IMR-90 (cell line): ENCODE results near the gene ADAMTS9. TPM values are rescaled to one million over a fixed set of nuclear protein-coding genes. Genes with fewer than 3 reads are reported as not detected.

Experiments used
- ATAC-seq: fragments of 200-7000 bp; cut with Tn5 transposase; 2 replicates; pipeline ENCODE4 v1.9.1; 2020; ENCODE audit warnings: low read depth, mild to moderate bottlenecking, moderate library complexity
- BruUV-seq: library from RNA; stranded (reverse); fragments of 400-500 nt; replicated peaks from 2 replicates; lab custom pipeline; 2021; lab: Mats Ljungman, UMichigan
- CTCF ChIA-PET: fragments of 300-600 bp; formaldehyde crosslinking; extraction: SDS; loops from one replicate; lab custom pipeline; 2021; ENCODE audit warnings: antibody characterized with exemption; lab: Yijun Ruan, JAX
- POLR2A ChIA-PET: fragments of 300-600 bp; sonication (Branson Sonifier 250); formaldehyde crosslinking; loops from one replicate; lab custom pipeline; 2022; ENCODE audit warnings: antibody characterized with exemption; ENCODE audit not compliant: unreplicated experiment; lab: Charles Lee
- DNase-seq: peaks from one replicate; pipeline ENCODE4 v3.0.0; 2013
- H2AFZ ChIP-seq: replicated peaks from 2 replicates; pipeline ENCODE3; 2013; ENCODE audit warnings: low read length, mild to moderate bottlenecking; ENCODE audit not compliant: poor library complexity
- H2AK5ac ChIP-seq: 2 replicates; pipeline ENCODE4 v1.6.1; 2013; ENCODE audit warnings: low read depth, low read length, inconsistent platforms
- H2AK9ac ChIP-seq: replicated peaks from 2 replicates; pipeline ENCODE3; 2013; ENCODE audit warnings: mild to moderate bottlenecking, low read depth, low read length, moderate library complexity; ENCODE audit not compliant: poor library complexity
- H2BK120ac ChIP-seq: 2 replicates; pipeline ENCODE4 v1.6.1; 2013; ENCODE audit warnings: low read depth, low read length, inconsistent platforms
- H2BK15ac ChIP-seq: 3 replicates; pipeline ENCODE4 v1.6.1; 2013; ENCODE audit warnings: low read depth, low read length, inconsistent platforms
- H2BK20ac ChIP-seq: 2 replicates; pipeline ENCODE4 v1.6.1; 2013; ENCODE audit warnings: low read depth, mild to moderate bottlenecking, inconsistent platforms, low read length, moderate library complexity
- H2BK5ac ChIP-seq: 2 replicates; pipeline ENCODE4 v1.6.1; 2013; ENCODE audit warnings: mild to moderate bottlenecking, low read depth, low read length, inconsistent platforms; ENCODE audit not compliant: poor library complexity, severe bottlenecking
- H3K14ac ChIP-seq: replicated peaks from 2 replicates; pipeline ENCODE4 v1.6.1; 2013; ENCODE audit warnings: low read depth, low read length, inconsistent platforms
- H3K18ac ChIP-seq: 2 replicates; pipeline ENCODE4 v1.6.1; 2013; ENCODE audit warnings: low read depth, low read length, control low read depth
- H3K23ac ChIP-seq: 2 replicates; pipeline ENCODE4 v1.6.1; 2013; ENCODE audit warnings: low read depth, low read length, inconsistent platforms
- H3K27ac ChIP-seq: 2 replicates; pipeline ENCODE4 v1.5.1; 2013; ENCODE audit warnings: mild to moderate bottlenecking, control low read depth, low read length; ENCODE audit not compliant: insufficient read depth
- H3K27me3 ChIP-seq: 2 replicates; pipeline ENCODE4 v1.6.1; 2013; ENCODE audit warnings: low read length; ENCODE audit not compliant: control insufficient read depth, insufficient read depth
- H3K36me3 ChIP-seq: 2 replicates; pipeline ENCODE4 v1.6.1; 2013; ENCODE audit warnings: low read length, mixed read lengths; ENCODE audit not compliant: control insufficient read depth, insufficient read depth
- H3K4ac ChIP-seq: 2 replicates; pipeline ENCODE4 v1.6.1; 2013; ENCODE audit warnings: low read depth, low read length, inconsistent platforms
- H3K4me1 ChIP-seq: 2 replicates; pipeline ENCODE4 v1.6.1; 2013; ENCODE audit warnings: low read length, mixed read lengths; ENCODE audit not compliant: control insufficient read depth, insufficient read depth
- H3K4me2 ChIP-seq: 2 replicates; pipeline ENCODE4 v1.6.1; 2013; ENCODE audit warnings: low read depth, mild to moderate bottlenecking, control low read depth, low read length, moderate library complexity
- H3K4me3 ChIP-seq: 2 replicates; pipeline ENCODE4 v1.5.1; 2013; ENCODE audit warnings: low read depth, mild to moderate bottlenecking, control low read depth, low read length, moderate library complexity; ENCODE audit not compliant: insufficient read depth
- H3K56ac ChIP-seq: 2 replicates; pipeline ENCODE4 v1.6.1; 2013; ENCODE audit warnings: low read length, inconsistent platforms; ENCODE audit not compliant: insufficient read depth; ENCODE audit errors: extremely low read depth
- H3K79me1 ChIP-seq, 2 experiments: 2 replicates each; pipeline ENCODE4 v1.6.1; 2013; ENCODE audit warnings: low read length in 2 of 2, inconsistent platforms in 1 of 2, low read depth in 1 of 2
- H3K9ac ChIP-seq: 2 replicates; pipeline ENCODE4 v1.6.1; 2013; ENCODE audit warnings: low read depth, low read length, control low read depth
- H3K9me1 ChIP-seq: 2 replicates; pipeline ENCODE4 v1.6.1; 2013; ENCODE audit warnings: low read length, inconsistent platforms; ENCODE audit not compliant: insufficient read depth
- H3K9me3 ChIP-seq: 2 replicates; pipeline ENCODE4 v1.6.1; 2013; ENCODE audit warnings: low read length; ENCODE audit not compliant: control insufficient read depth, insufficient read depth
- H4K20me1 ChIP-seq: 2 replicates; pipeline ENCODE4 v1.6.1; 2013; ENCODE audit warnings: low read length, inconsistent platforms; ENCODE audit not compliant: insufficient read depth
- H4K5ac ChIP-seq: 2 replicates; pipeline ENCODE4 v1.6.1; 2013; ENCODE audit warnings: mild to moderate bottlenecking, low read depth, low read length, control low read depth
- H4K8ac ChIP-seq, 2 experiments: 2 replicates each; pipeline ENCODE4 v1.6.1; 2013; ENCODE audit warnings: low read depth in 2 of 2, low read length in 2 of 2, control low read depth in 1 of 2, inconsistent platforms in 1 of 2
- H4K91ac ChIP-seq: 2 replicates; pipeline ENCODE4 v1.6.1; 2013; ENCODE audit warnings: low read depth, low read length, inconsistent platforms; ENCODE audit not compliant: insufficient read depth
- FOS ChIP-seq: fragments of 150-350 bp; IDR thresholded peaks from 2 replicates; pipeline ENCODE4 v1.6.1; 2016; ENCODE audit warnings: low read depth, low read length
- RCOR1 ChIP-seq: IDR thresholded peaks from 2 replicates; pipeline ENCODE4 v1.6.1; 2012; ENCODE audit warnings: mild to moderate bottlenecking, low read length, improper control_type of control experiment; ENCODE audit not compliant: insufficient replicate concordance
- USF2 ChIP-seq: fragments of 150-350 bp; IDR thresholded peaks from 2 replicates; pipeline ENCODE4 v1.6.1; 2017; ENCODE audit warnings: mild to moderate bottlenecking, antibody characterized with exemption, low read length, low read depth
- WGBS, 2 experiments: methylation state at CpG; one replicate each; pipeline versions ENCODE4 v1.1.5 to v1.1.7; 2013; ENCODE audit warnings: missing lambda C conversion rate in 2 of 2; ENCODE audit not compliant: insufficient read length in 1 of 2; ENCODE audit errors: extremely low coverage in 2 of 2; 5-methylcytosine and 5-hydroxymethylcytosine counted together
- dilution Hi-C: fragments of 300-500 bp; cut with HindIII; formaldehyde crosslinking; loops from one replicate; pipeline ENCODE4 v1.14.3; 2018; ENCODE audit warnings: low sequenced_read_pairs; ENCODE audit not compliant: unreplicated experiment
- in situ Hi-C: fragments of 300-500 bp; cut with MboI; formaldehyde crosslinking; loops from 3 replicates; pipeline ENCODE4 v1.14.3; 2019; ENCODE audit warnings: low sequenced_read_pairs, inconsistent platforms, mixed read lengths
- intact Hi-C: fragments of 100-400 bp; cut with micrococcal nuclease; formaldehyde crosslinking; loops from 2 replicates; pipeline ENCODE4 v1.10.0; 2022
- polyA plus RNA-seq, 3 experiments: library from polyadenylated mRNA; depleted of rRNA; stranded (reverse); fragments of >200 nt; gene quantifications; 2 replicates each; pipeline ENCODE4 v1.2.3, GENCODE V29; 2012; ENCODE audit warnings: low replicate concordance in 1 of 3
- total RNA-seq: library from RNA; depleted of rRNA; stranded (reverse); fragments of >200 nt; gene quantifications from 2 replicates; pipeline ENCODE4 v1.2.3, GENCODE V29; 2012

The ADAMTS9 gene
- total and polyA plus RNA-seq, 2 of the 4 experiments (the other 2 are of a cell fraction): 0.55 to 1.1 TPM

GRCh38 chr3:64502284-64502683 lies 185.5 kb downstream of the ADAMTS9 start:
- WGBS, 2 experiments: no CpG with 5 or more reads among the region's 1 CpG
- peak overlapping the region; percentile 74 for H3K4ac ChIP-seq
- ATAC-seq (peak; percentile 10; the same call in 1 of the 2 replicates), DNase-seq (peak; percentile 86)
- peak overlapping the region; percentile 93; the same call in 1 of the 2 replicates for H3K27ac ChIP-seq
- no peaks in the 10 kb centered on the region for H4K20me1 ChIP-seq
- H2BK20ac ChIP-seq: peak overlapping the region; percentile 98
- in situ Hi-C loops: no loop called here
- no peak overlapping the region for H2AK9ac ChIP-seq
- intact Hi-C loops: loop anchor here (5.0 kb wide), 1 partner anchor 590 kb away; the partner anchor contains the start of gene SCAANT1
- H4K8ac ChIP-seq: peak overlapping the region; percentile 30 to 90
- H3K9ac ChIP-seq: no peak overlapping the region
- H3K4me1 ChIP-seq: peaks cover 9% of the 10 kb centered on the region
- H4K5ac ChIP-seq: peak overlapping the region; percentile 5; the same call in 1 of the 2 replicates
- no TSS peak for BruUV-seq
- peaks cover 4% of the 10 kb centered on the region for H3K9me3 ChIP-seq
- no peaks in the 10 kb centered on the region for H3K79me1 ChIP-seq
- peak overlapping the region; percentile 93 for H4K91ac ChIP-seq
- H3K14ac ChIP-seq: peak overlapping the region; percentile 81
- no peak overlapping the region for H3K4me3 ChIP-seq
- peak overlapping the region; percentile 96 for H2BK5ac ChIP-seq
- no peaks in the 10 kb centered on the region for H3K36me3 ChIP-seq
- H2BK120ac ChIP-seq: peak overlapping the region; percentile 95
- H3K23ac ChIP-seq: peak overlapping the region; percentile 88
- peak overlapping the region; percentile 68; the same call in 1 of the 2 replicates for H3K56ac ChIP-seq
- 0 out of 2 replicates have a peak, but pooled peaks cover 5% of the 10 kb centered on the region for H3K9me1 ChIP-seq
- H2AK5ac ChIP-seq: no peak overlapping the region; the same call in 1 of the 2 replicates
- peak overlapping the region; percentile 74; the same call in 2 of the 3 replicates for H2BK15ac ChIP-seq
- ChIA-PET CTCF (interaction anchor here (1.3 kb wide), 1 partner anchor 28 kb away, joined by 10 read pairs; no protein-coding TSS in a partner anchor), POLR2A (interaction anchor here (0.5 to 1.1 kb wide), 4 partner anchors 30 to 505 kb away, joined by 3 to 4 read pairs (median 4); no protein-coding TSS in a partner anchor)
- no peak overlapping the region for H2AFZ ChIP-seq
- no peaks in the 10 kb centered on the region for H3K27me3 ChIP-seq
- no peak overlapping the region for H3K4me2 ChIP-seq
- peak; percentile 48 for TF ChIP-seq RCOR1
- TF ChIP-seq USF2: no peak
- peak; percentile 71 for TF ChIP-seq FOS
- H3K18ac ChIP-seq: peak overlapping the region; percentile 21
- dilution Hi-C loops: no loop called here
